Measurements from ENCODE around the gene ADISSP.

Gene ADISSP

DNA sequence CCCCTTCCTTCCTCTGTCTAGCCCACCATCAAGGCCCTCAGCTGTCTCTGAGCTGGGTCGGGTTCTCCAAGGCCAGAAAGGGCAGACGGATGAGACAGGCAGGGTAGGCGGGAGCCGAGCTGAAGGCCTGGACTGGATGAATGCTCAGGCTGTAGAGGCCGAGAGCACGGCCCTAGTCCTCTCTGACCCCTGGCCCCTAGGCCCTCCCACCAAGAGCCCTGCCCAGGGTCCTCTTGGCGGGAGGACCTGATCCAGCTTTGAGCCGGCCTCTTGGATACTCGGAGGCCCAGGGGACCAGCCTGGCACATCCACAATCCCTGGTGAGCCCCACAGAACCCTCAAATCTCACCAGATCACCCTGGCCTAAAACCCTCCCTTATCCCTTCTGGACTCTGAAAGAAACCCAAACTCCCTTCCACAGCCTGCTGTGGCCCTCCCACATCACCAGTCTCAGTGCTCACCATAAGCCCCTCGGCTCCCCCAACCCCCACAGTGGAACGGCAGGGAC lies 8.2 kb downstream of the ADISSP start:
- H3K4me3 ChIP-seq (ENCODE audit: low read length): no peak overlapping the region
- DNase-seq (ENCODE audit: low read depth): no peak
- TF ChIP-seq, protein P1, sequence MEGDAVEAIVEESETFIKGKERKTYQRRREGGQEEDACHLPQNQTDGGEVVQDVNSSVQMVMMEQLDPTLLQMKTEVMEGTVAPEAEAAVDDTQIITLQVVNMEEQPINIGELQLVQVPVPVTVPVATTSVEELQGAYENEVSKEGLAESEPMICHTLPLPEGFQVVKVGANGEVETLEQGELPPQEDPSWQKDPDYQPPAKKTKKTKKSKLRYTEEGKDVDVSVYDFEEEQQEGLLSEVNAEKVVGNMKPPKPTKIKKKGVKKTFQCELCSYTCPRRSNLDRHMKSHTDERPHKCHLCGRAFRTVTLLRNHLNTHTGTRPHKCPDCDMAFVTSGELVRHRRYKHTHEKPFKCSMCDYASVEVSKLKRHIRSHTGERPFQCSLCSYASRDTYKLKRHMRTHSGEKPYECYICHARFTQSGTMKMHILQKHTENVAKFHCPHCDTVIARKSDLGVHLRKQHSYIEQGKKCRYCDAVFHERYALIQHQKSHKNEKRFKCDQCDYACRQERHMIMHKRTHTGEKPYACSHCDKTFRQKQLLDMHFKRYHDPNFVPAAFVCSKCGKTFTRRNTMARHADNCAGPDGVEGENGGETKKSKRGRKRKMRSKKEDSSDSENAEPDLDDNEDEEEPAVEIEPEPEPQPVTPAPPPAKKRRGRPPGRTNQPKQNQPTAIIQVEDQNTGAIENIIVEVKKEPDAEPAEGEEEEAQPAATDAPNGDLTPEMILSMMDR (conservative IDR thresholded peaks at IDR 0.05; ENCODE audit: low read depth, low read length): no peak

DNA sequence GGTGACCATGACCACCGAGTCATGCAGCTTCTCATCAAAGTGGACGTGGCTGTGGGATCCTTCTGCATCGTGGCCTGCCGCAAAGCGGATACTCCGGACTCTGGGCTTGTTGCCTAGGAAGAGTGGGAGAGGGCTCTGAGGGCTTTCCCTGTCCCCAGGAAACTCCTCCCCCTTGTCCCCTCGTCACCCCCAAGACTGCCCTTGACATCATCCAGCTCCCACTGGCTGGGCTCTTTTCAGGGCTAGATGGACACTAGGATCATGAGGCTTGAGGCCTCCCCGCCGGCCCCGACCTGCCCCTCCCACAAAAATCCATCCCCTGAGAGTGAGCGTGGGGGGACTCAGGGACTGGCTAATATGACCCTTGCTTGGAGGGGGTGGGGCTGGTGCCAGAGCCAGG lies 9.0 kb downstream of the ADISSP start:
- DNase-seq (ENCODE audit: low read depth): no peak
- H3K4me3 ChIP-seq (ENCODE audit: low read length): no peak overlapping the region
- TF ChIP-seq, protein P1 (conservative IDR thresholded peaks at IDR 0.05; ENCODE audit: low read depth, low read length): no peak

DNA sequence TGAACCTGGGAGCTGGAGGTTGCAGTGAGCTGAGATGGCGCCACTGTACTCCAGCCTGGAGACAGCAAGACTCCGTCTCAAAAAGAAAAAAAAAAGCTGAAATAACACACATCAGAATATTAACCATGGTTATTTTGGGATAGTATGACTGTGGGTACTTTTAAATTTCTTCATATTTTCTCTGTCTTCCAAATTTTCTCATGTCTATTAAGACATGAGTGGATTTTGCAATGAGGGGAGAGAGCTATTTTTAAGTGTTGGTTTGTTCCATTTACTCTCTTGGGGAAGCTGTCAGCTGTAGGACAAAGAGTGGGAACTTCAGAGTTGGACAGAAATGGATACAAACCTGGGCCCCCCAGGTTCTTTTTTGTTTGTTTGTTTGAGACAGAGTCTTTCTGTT lies 10.3 kb downstream of the ADISSP start:
- TF ChIP-seq, protein P1 (conservative IDR thresholded peaks at IDR 0.05; ENCODE audit: low read depth, low read length): no peak

DNA sequence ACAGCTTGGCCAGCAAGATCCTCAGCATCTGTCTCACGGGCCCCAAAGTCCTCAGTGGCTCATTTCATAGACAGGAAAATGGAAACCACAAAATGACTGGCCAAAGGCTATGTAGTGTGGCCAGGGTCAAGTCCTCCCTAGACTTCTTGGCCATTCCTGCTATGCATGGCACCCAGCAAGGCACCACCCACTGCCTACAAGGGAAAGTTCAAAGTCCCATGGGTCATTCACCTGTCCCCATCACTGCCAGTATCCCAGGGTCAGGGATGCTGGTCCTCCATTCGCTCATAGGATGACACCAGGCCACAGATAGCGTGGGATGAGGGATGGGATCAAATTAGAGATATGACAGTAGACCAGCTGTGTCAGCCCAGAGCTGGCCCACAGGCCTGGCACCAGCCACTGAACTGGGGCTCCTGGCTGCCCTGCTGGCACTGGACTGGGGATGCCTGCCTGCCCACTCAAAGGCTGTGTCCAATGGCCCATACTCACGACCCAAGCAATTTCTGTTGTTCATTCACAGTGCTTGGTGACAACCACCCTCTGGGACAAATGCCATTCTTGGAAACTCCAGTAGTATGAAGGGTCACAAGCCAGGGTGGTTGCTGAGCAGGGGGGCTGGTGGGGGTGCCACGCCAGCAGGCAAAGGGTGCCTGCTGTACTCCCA lies 11.6 kb downstream of the ADISSP start:
- TF ChIP-seq, protein P1 (conservative IDR thresholded peaks at IDR 0.05; ENCODE audit: low read depth, low read length): no peak

More for the DNA sequence above, 10.3 kb downstream of the ADISSP start:
- H3K4me3 ChIP-seq (ENCODE audit: low read length): no peak overlapping the region
- DNase-seq (ENCODE audit: low read depth): no peak

DNA sequence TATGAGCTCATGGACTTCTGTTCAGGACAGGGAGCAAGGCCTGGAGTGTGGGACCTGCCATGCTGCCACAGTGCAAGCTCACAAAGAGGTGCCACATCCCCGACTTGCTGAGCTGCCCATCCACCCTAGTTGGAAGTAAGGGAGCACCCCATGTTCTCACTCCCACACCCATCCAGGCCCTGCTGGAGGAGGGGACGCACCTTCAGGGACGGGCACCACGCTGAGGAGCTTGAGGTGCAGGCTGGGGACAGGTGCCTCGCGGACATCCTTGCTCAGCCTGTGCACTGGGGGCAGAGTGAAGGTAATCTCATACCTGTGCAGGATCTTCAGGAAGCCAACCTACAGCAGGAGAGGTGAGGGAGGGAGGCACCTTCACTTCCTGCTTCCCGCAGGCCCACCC lies 12.3 kb downstream of the ADISSP start:
- no peak overlapping the region for H3K4me3 ChIP-seq (ENCODE audit: low read length)
- no peak for DNase-seq (ENCODE audit: low read depth)
- TF ChIP-seq, protein P1 (conservative IDR thresholded peaks at IDR 0.05; ENCODE audit: low read depth, low read length): no peak

More for the DNA sequence above, 11.6 kb downstream of the ADISSP start:
- H3K4me3 ChIP-seq (ENCODE audit: low read length): no peak overlapping the region
- no peak for DNase-seq (ENCODE audit: low read depth)

DNA sequence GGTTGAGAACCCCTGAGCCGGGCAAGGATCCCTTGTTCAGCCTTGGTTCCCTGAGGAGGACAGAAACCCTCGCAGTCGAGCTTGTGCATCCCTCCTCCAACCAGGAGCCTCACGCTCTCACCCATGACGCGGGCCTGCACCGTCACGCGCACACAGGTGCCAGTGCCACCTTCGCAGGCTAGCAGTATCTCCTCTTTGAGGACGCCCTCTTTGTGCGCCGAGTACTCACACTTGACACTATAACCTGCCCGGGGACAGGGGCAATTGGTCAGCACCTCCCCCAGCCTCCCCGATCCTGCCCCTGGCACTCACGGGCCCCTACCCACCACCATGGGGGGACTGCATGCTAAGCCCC lies 13.3 kb downstream of the ADISSP start:
- no peak for DNase-seq (ENCODE audit: low read depth)
- TF ChIP-seq, protein P1 (conservative IDR thresholded peaks at IDR 0.05; ENCODE audit: low read depth, low read length): no peak
- H3K4me3 ChIP-seq (ENCODE audit: low read length): no peak overlapping the region

Measured in retinal pigment epithelial cell (primary cell).